Glutamatergic neuron (in vitro differentiated cells): ENCODE results near the gene AQP3. TPM values are rescaled to one million over a fixed set of nuclear protein-coding genes. Genes with fewer than 3 reads are reported as not detected.
A peak's percentile ranks its signal among the peaks of the same experiment; 100 is the strongest.
"Not testable (repeated sequence)": the region's sequence is repeated elsewhere in the genome, so short reads cannot be mapped to it uniquely, and the experiment has no call there.

Experiments
- DNase-seq: peaks from one replicate; pipeline ENCODE4 v3.0.0; 2022
- H3K27ac Mint-ChIP-seq: one replicate; pipeline ENCODE4 v1.8.0; 2020; ENCODE audit warnings: mild to moderate bottlenecking, mixed read lengths, inconsistent platforms; ENCODE audit not compliant: unreplicated experiment
- H3K27me3 Mint-ChIP-seq: one replicate; pipeline ENCODE4 v1.8.0; 2020; ENCODE audit warnings: mild to moderate bottlenecking, moderate library complexity, mixed read lengths, inconsistent platforms; ENCODE audit not compliant: unreplicated experiment
- H3K36me3 Mint-ChIP-seq: one replicate; pipeline ENCODE4 v1.8.0; 2020; ENCODE audit warnings: mild to moderate bottlenecking, mixed read lengths, inconsistent platforms; ENCODE audit not compliant: unreplicated experiment
- H3K4me1 Mint-ChIP-seq: one replicate; pipeline ENCODE4 v1.8.0; 2020; ENCODE audit warnings: mild to moderate bottlenecking, low read depth, mixed read lengths, inconsistent platforms; ENCODE audit not compliant: unreplicated experiment
- H3K4me3 Mint-ChIP-seq: one replicate; pipeline ENCODE4 v1.8.0; 2020; ENCODE audit warnings: mild to moderate bottlenecking, mixed read lengths, inconsistent platforms; ENCODE audit not compliant: unreplicated experiment
- H3K9me3 Mint-ChIP-seq: one replicate; pipeline ENCODE4 v1.8.0; 2020; ENCODE audit warnings: mild to moderate bottlenecking, moderate library complexity, mixed read lengths, inconsistent platforms; ENCODE audit not compliant: unreplicated experiment
- CTCF ChIP-seq: fragments of 200-600 bp; sonication (generic); IDR thresholded peaks from one replicate; pipeline ENCODE4 v1.5.0; 2021; ENCODE audit not compliant: partially characterized antibody, unreplicated experiment
- long read RNA-seq: library from polyadenylated mRNA; unstranded; transcript quantifications from one replicate; pipeline ENCODE4 v2.0.0, GENCODE V29; 2020; ENCODE audit not compliant: unreplicated experiment
- total RNA-seq: library from RNA; stranded (reverse); fragmentation: NEBNext Ultra II Directional; extraction: Animal tissue kit (Norgen Biotek cat#: 25700); gene quantifications from one replicate; pipeline ENCODE4 v1.2.1, GENCODE V29; 2021; ENCODE audit not compliant: unreplicated experiment

Gene AQP3
- total RNA-seq = 2.9 TPM
- long read RNA-seq, partial matches to known transcripts = 0 of 2 reads
- long read RNA-seq, other reads (novel, unspliced or antisense) = 0 of 2 reads

GRCh38 chr9:33446946-33447798 lies at the start of gene AQP3:
Gene AQP3 (minus strand): TSS chr9:33447593. CDS start chr9:33447530, 63 bp downstream.
- DNase-seq = peak; percentile 93
- Mint-ChIP-seq H3K27ac (peak within 1 kb of the TSS; percentile 82), H3K4me1 (peaks cover 19% of the 10 kb centered on the region)

GRCh38 chr9:33493819-33494218 lies 46.4 kb upstream of the AQP3 start:
- not testable (repeated sequence) for H3K4me3 Mint-ChIP-seq, H3K27me3 Mint-ChIP-seq, DNase-seq, H3K36me3 Mint-ChIP-seq, H3K27ac Mint-ChIP-seq, H3K9me3 Mint-ChIP-seq, H3K4me1 Mint-ChIP-seq

More at GRCh38 chr9:33446946-33447798, at the start of gene AQP3:
- peak within 1 kb of the TSS; percentile 78 for H3K4me3 Mint-ChIP-seq
- no peaks in the 10 kb centered on the region for H3K36me3 Mint-ChIP-seq
- peaks cover 19% of the 10 kb centered on the region for H3K27me3 Mint-ChIP-seq
- TF ChIP-seq CTCF = no peak
- peaks cover 16% of the 10 kb centered on the region for H3K9me3 Mint-ChIP-seq

- no peaks in the 10 kb centered on the region for H3K36me3 Mint-ChIP-seq
- no peak for TF ChIP-seq CTCF
- no peaks in the 10 kb centered on the region for H3K9me3 Mint-ChIP-seq
- no peak overlapping the region for H3K27ac Mint-ChIP-seq
- no peaks in the 10 kb centered on the region for H3K4me1 Mint-ChIP-seq
- no peak for DNase-seq
- H3K4me3 Mint-ChIP-seq = no peak overlapping the region
- peaks cover 2% of the 10 kb centered on the region for H3K27me3 Mint-ChIP-seq
Observed at GRCh38 chr9:33489066-33489465, 41.7 kb upstream of the AQP3 start.

- not testable (repeated sequence) for H3K36me3 Mint-ChIP-seq, H3K4me1 Mint-ChIP-seq, H3K4me3 Mint-ChIP-seq, H3K27ac Mint-ChIP-seq, H3K27me3 Mint-ChIP-seq, H3K9me3 Mint-ChIP-seq, DNase-seq
Observed at GRCh38 chr9:33485312-33485711, 37.9 kb upstream of the AQP3 start.

GRCh38 chr9:33480976-33481375 lies 33.6 kb upstream of the AQP3 start:
- Mint-ChIP-seq H3K27me3 (no peaks in the 10 kb centered on the region), H3K4me3 (no peak overlapping the region), H3K9me3 (no peaks in the 10 kb centered on the region), H3K4me1 (no peaks in the 10 kb centered on the region), H3K27ac (no peak overlapping the region), H3K36me3 (no peaks in the 10 kb centered on the region)
- no peak for DNase-seq
- TF ChIP-seq CTCF = no peak

- no peaks in the 10 kb centered on the region for H3K9me3 Mint-ChIP-seq
- TF ChIP-seq CTCF = no peak
- H3K27me3 Mint-ChIP-seq = no peaks in the 10 kb centered on the region
- no peak for DNase-seq
- no peaks in the 10 kb centered on the region for H3K4me1 Mint-ChIP-seq
- no peak overlapping the region for H3K27ac Mint-ChIP-seq
- no peak overlapping the region for H3K4me3 Mint-ChIP-seq
- no peaks in the 10 kb centered on the region for H3K36me3 Mint-ChIP-seq
Observed at GRCh38 chr9:33480106-33480505, 32.7 kb upstream of the AQP3 start.
